CD4-positive, alpha-beta T cell treated with Interleukin-6 for 4 hours (primary cell): ENCODE measurements around the gene SP6.

ENCODE experiments used
- DNase-seq: peaks from one replicate; pipeline ENCODE4 v3.0.0-alpha.2; 2020; ENCODE audit warnings: mixed read lengths

SP6 gene

DNA sequence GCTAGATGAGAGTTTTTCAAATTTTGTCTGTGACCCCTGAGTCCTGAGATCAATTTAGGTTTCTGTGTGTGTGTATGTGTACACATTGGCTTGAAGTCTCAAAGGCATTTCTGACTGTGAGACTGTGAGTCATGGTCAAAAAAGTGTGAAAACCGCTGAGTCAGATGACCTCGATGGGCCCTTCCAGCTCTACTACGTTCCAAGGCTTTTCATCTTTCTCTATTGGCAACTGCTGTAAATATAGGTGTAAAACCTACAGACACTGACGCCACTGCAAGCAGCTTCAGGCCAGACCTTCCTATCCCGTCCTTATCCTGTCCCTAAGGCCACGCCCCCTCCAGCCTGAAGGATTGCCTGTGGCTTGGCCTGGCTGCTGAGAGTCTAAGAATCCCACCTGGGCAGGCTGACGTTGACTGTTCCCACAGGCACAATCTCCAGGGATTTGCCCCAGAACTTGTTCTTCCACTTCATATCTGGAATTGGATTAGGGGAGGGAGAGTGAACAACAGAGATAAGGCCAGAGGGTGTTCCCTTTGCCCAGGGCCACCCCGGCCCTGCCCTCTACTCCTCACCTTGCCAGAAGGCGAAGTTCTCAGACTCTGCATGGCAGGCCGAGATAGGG lies 40.7 kb downstream of the SP6 start:
- peak; percentile 28 for DNase-seq

DNA sequence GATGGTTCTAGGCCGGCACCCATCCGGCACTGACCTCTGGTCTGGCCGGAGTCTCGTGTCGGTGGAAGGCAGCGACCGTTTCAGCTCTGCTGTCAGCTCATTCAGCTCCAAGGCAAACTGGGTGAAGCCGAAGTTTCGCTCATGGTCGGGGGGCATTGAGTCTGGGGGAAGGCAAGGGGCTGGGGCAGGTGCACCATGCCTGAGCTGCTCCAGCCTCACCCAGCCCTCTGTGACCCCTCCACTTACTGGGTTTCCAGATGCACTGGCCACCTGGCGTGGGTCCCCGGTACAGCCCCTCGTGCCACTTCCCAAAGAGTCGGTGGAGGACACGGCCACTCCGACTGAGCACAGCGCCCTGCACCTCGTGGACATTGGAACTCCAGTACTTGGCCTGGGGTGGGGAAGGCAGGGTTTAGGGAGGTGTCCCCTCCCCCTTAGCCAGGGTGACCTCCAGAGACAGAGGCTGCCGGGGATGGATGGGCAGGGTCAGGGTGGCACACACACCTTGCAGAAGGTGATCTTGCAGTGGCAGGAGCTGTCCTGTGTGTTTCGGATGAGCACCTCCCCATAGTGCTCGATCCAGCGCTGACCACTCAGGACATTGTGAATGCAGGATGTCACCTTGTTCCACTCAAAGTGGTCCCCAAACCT lies 42.0 kb downstream of the SP6 start:
- no peak for DNase-seq

DNA sequence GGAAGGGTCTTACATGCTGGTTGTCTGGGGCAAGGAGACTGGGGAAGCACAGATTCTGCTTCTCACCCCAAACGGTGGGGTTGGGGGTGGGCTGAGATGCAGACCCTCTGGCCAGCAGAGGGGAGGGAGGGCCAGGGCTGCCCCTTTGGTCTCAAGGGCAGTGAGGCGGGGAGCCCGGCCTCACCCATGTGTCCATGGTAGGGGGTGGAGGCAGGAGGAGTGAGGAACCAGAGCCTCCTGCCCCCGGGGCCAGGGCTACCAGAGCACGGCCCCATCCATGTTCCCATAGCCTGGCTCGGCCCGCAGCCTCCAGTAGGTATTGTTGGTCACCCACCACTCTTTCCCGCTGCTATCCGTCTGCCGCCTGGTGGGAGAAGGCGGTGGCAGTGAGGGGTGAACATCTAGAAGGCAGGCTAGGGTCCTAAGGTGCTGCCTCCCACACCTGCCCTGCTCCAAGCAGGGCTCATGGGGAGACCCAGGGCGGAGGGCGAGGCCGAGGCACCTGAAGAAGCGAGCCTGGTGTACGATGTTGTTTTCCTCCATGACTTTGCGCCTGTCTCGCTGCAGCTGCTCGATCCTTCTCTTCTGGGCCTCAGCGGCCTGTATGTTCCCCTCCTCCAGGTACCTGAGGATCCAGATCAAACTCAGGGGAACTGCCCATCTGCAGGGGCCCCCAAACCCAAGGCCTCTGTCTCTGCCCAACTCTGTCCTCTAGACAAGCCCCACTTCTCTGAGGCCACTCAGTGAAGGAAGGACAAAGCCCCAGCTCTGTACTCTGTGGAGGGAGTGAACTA lies 42.7 kb downstream of the SP6 start:
- no peak for DNase-seq

DNA sequence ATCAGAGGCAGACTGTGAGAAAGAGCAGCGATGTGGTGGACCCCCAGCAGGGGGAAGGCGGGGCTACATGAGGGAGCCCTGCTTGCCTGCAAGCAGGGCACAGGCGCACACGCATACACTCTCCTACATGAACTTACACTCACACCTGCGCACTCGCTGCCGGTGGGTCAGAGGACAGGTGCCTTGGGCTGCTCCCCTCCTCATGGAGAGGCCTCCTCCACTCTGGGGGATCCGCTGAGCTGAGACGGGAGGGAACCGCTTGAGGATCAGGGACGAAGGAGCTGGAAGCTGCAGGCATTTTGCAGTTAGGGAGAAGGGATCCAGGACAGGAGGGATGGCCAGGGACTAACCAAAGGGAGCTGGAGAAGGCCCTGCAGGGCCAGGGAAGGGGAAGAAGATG lies 43.5 kb downstream of the SP6 start:
- no peak for DNase-seq

DNA sequence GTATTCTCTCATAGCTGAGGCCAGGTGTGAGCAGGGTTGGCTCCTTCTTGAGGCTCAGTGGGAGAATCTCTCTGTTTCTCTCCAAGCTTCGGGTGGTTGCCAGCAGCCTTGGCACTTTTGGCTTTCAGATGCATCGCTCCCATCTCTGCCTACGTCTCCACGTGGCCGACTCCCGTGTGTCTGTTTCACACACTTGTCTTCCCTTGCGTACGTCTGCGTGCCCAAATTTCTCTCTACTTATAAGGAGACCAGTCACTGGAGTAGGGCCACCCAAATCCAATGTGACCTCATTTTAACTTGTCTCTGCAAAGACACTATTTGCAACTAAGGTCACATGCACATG lies 44.1 kb downstream of the SP6 start:
- no peak for DNase-seq

DNA sequence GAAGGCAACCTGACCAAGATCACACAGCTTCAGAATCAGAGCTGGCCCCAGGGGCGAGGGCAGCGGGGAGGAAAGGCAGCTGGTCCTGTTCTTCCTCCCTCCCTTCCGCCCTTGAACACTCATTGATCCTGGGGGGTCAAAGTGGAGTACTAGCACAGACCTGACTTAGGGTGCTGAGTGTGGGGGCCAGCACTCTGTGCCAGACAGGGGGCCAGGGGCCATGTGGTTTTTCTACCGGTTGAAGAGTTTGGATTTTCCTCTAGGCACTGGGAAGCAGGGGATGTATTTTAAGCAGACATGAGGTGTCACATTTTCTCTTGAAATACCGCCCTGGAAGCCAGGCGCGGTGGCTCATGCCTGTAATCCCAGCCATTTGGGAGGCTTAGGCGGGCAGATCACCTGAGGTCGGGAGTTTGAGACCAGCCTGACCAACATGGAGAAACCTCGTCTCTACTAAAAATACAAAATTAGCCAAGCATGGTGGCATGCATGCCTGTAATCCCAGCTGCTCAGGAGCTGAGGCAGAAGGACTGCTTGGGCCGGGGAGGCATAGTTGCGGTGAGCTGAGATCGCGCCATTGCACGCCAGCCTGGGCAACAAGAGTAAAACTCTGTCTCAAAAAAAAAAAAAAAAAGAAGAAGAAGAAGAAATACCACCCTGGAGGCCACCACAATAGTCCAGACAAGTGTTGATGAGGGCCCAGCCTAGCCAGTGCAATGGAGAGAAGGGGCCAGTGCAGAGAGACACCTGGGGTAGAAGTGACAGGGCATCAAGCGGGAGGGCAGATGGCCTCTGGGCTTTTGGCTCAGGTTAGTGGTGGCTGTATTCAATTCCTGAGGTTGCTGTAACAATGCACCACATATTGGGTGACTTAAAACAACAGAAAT lies 44.7 kb downstream of the SP6 start:
- no peak for DNase-seq

DNA sequence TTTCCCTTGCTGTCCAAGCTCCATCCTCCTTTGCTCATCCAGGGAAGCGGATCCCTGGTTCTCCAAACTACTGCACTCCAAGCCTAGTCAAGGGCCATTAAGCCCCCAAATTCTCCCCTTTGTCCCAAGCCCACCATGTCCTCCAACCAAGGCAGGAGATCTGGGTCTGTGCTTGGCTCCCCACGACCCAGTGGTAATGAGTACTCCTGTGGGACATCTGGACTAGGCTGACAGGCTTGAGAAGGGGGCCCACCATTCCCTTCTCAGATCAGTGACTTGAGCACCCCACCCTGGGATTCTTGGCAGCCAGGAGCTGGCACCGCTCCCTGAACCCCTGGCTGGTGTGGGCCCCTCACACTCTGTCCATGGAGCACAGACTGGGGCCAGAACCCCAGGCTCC lies 46.5 kb downstream of the SP6 start:
- no peak for DNase-seq

DNA sequence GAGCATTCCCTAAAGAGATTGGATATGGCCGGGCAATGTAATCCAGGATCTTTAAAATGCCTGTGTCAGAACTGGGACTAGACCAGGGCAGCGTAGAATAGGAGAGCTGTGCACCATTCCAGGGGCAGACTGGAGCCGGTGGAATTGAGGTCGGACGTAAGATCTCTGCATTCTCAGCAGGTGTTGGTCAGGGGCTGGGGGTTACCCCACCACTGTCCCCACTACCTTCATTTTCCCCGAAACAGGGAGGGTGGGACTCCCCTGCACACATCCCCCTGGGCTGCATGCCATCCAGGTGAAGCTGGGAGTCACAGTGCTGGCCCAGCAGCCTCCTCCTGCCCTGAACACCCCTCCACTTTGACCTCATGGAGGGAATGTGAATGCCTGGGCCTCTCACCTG lies 47.2 kb downstream of the SP6 start:
- DNase-seq, result no peak

DNA sequence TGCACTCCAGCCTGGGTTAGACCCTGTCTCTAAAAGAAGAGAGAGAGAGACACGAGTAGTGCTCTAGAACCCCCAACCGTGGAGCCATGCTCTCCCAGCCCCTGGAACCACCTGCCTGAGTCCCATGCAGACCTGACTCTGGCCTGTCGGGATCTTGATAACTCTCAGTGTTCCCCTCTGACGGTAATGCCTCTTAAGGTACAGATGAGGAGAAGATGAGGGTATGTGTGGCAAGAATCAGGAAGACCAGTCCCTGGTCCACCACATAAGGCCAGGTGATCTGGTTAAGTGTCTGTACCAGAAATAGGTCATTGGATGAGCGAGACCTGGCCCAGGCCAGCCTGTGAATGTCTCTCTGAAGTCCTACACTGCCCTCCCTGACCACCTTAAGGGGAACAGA lies 47.8 kb downstream of the SP6 start:
- no peak for DNase-seq

DNA sequence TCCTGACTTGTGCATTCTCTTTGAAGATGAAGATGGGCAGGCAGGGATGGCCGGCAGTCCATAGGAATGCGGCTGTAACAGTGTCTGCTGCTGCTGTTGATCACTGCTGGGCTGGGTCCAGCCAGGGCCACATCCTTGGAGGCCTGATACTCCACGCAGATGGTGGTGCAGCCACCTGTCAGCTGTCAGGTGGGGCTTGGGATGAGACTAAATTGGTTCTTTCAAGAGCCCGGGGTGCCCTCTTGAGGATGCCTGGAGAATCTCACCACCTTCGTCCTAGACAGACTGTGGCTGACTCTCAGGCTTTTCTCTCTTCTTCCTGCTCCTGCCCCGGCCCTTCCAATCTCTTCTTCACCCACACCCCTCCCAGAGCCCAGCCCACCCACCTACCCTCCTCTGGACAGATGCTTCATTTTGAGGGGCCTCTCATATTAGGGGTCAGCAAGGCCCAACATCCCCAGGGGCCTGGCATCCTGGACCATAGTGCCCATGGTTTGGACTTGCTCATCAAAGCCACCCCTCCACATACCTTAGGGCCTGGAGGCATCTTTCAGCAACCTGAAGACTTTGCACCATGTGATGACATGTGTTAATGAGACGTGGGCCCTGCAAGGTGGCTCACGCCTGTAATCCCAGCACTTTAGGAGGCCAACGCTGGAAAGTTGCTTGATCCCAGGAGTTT lies 48.5 kb downstream of the SP6 start:
- peak; percentile 68 for DNase-seq

DNA sequence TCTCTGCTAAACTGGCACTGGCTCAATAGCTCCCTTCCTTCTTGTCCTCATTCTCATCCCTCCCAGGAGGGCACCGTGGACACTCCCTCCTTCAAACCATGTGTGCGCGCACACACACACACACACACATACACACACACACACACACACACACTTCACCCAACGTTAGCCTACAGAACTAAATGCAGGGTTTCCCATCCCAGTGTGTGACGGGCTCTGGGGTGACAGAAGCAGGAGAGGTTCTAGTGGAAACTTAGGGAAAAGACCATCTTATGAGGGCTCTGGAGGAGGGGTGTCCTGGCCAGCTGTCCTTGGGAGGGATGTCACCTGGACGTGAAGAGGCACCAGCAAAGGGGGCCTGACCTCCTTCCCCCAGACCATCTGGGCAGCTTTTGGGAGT lies 49.1 kb downstream of the SP6 start:
- DNase-seq, result no peak

DNA sequence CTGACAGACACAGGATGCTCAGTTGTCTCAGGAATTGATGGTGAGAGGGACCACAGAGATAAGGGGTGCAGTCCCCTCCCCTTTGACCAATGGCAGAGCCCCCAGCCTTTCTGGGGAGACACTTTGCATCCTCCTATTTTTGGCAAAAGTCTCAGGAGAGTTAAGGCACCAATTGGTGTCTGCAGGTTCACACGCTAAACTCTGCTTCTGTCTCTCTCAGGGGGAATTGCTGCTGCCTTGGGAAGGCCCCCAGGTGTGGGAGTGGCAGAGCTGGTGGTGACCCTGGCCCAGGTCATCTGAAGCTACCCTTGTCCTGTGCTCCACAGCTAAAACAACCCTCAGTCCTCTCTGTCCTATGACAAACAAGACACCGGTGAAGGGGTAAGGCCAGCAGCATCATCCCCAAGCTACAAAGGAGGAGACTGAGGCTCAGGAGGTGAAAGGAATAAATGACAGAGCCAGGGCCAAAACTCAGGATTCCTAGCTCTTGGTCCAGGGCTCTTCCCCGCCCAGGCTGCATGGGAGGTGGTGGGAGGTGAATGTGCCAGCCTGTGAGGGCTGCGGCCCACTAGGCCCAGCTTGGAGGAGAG lies 49.7 kb downstream of the SP6 start:
- DNase-seq, result no peak

DNA sequence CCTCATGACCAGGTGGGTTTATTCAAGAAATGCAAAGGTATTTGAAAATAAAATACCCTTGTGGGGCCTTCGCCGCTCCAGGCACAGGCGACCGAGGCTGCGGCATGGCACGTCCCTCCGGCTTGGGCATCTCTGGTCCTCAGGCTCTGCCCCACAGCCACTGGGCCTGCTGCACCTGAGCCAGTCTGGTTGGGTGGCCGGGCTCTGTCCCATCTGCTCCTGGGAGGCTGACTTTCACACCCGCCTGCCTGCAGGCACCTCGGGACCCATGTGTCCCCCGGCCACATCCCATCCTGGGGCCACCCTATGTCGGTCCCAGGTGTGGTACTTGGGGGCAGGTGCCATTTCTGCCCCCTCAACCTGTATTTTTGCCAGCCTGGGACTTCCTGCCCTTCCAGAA lies 50.3 kb downstream of the SP6 start:
- DNase-seq, result no peak

DNA sequence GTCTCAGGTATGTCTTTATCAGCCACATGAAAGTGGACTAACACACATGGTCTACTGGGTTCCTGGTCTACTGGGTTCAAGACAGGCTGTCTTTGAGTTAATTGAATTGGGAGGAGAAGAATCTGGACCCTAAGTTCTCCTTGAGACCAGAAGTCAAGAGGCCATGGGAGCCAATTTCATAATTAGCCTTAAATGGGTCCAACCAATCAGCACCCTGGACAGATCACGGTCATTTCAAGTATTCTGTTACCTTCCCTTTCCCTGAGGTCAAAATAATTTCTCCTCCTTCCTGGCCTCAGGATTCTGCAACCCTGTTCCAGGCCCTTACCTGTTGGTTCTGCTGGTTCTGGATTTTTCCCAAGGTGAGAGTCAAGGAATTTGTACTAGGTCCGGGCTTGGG lies 53.2 kb downstream of the SP6 start:
- DNase-seq, result no peak
